ACHN (cell line): ENCODE data around the gene SEMA6A.

Source experiments
- DNase-seq: peaks from one replicate; pipeline ENCODE4 v3.0.0-alpha.2; 2015
- in situ Hi-C: cut with HindIII; loops from 2 replicates; pipeline ENCODE4 v1.10.0; 2017; ENCODE audit warnings: low sequenced_read_pairs, low pct_ligation_motif_present, low pct_unique_long_range_greater_than_20kb

The SEMA6A gene

DNA sequence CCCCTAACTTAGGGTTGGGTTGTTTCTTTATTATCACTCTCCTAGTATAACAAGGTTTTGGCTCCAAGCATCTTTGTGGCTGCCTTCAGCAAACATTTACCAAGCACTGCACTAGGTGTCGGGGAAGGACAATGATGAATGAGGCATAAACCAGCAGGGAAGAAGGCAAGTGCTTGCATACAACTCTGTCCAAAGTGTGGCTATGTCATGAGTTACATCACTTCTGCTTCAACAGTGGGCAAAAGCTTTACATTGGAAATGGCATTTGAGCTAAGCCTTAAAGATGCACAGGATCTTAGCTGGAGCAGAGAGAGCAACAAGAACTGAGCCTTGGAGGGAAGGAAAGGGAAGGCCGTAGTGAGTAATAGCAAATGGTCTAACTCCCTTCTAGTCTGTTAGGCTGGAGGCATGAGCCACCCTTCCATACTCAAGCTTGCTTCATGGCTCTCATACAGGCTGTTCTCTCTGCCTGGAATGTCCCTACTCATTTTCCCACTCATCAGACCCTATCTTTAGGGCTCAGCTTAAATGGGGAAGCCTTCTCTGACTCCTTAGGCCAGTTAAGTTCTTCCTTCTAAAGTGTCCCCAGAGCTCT is 121.8 kb downstream of the SEMA6A start:
- in situ Hi-C loops, result no loop called here

DNA sequence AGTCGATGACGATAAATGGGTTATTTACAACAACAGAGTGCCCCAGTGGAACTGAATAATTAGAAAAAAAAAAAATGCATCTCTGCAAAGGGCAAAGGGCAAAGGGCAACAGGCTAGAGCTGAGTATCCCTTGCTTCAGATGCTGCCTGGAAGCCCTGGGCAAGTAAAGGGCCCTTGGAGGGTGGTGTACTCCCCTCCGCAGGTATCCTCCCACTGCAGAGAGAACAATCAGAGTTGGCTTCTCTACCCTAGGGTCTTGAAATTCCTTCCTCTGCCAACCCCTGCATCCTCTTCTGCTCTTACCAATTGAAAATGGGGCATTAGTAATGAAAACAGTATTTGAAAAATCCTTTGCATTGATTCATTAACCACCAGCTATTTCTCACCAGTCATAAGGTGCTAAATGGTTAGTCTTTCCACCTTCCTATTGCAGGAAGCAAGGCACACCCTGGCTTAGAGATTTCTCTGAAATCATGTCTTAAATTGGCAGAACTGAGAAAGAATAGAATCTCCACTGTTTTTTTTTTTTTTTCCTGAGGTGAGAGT is 122.6 kb downstream of the SEMA6A start:
- in situ Hi-C loops, result no loop called here

More for the DNA sequence above, 121.8 kb downstream of the SEMA6A start:
- DNase-seq, result peak; percentile 43

DNA sequence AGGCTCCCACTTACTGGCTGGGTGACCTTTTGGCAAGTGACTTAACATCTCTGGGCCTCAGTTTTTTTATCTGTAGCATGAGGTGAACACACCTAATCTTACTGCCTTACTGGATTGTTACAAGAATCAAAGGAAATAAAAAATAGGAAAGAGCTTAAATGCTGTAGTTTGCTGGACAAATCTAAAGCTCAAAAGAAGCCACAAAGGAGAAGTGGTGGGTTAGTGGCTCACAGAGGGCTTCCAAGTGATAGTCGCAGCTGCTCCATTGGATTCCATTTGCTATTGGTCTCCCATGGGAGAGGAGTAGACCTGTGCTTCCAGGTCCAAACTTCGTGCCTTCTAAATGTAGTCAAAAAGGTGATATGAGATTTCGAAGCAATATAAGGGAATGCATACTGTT is 123.6 kb downstream of the SEMA6A start:
- DNase-seq, result no peak
- in situ Hi-C loops, result no loop called here

More for the DNA sequence above, 122.6 kb downstream of the SEMA6A start:
- DNase-seq, result peak; percentile 80

DNA sequence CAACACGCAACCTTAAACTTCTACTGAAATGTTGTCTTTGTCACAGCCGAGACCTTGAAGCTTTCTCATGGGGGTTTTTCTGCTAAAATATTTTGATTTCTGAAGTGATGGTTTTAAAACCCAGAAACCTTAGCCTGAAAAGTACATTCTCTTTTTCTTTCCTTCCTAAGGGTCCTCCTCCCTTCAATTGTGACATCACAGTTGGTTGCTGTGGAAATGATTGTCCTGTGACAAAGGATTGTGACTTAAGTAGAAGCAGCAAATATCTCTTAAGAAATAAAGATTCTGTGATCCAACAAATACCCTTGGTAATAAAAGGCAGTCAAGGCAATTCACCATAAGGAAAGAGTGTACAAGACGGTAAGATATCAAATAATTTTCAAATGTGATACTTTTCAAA is 125.2 kb downstream of the SEMA6A start:
- in situ Hi-C loops, result no loop called here

DNA sequence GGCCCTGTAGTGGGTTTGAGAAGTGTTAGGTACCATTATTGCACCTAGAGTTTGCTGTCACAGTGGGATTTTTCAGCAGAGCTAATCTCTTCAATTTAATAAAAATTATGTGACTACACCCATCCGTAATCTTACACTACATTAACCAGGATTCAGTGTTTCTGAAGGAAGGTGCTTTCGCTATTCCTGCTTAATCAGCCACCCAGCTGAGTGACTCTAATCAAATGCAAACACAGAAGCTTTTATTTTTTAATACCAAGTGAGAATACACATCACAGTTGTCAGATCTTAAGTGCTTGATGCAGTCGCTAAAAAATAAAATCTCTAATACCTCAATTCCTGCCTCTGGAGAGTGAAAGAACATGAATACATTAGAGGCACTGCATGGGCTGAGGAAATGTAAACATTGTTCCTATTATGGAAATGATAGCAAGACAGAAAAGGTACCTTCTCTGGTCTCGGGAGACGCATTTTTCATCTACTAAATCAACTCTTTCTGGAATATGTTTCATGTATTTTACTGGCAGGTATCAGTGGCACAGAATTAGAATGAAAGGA is 125.7 kb downstream of the SEMA6A start:
- in situ Hi-C loops, result no loop called here
- DNase-seq, result no peak

More for the DNA sequence above, 125.2 kb downstream of the SEMA6A start:
- DNase-seq, result no peak

DNA sequence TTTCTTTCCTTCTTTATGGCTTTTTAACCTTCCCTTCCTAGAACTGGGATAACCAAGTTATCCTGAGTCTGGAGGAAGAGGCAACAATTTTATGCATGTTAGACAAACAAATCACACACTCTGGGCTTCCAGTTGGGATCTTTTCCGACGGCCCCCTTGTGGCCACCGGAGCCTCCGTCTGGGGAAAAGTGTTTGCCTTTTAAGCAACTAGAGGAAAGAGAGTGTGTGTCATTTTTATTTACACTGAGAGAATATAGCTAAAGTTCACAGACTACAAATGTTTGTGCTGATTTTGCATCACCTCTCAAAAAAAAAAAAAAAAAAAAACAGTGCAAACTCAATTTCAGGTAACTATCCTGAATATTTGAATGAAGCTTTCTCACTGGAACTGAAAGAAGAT is 126.2 kb downstream of the SEMA6A start:
- DNase-seq, result no peak
- in situ Hi-C loops, result no loop called here

DNA sequence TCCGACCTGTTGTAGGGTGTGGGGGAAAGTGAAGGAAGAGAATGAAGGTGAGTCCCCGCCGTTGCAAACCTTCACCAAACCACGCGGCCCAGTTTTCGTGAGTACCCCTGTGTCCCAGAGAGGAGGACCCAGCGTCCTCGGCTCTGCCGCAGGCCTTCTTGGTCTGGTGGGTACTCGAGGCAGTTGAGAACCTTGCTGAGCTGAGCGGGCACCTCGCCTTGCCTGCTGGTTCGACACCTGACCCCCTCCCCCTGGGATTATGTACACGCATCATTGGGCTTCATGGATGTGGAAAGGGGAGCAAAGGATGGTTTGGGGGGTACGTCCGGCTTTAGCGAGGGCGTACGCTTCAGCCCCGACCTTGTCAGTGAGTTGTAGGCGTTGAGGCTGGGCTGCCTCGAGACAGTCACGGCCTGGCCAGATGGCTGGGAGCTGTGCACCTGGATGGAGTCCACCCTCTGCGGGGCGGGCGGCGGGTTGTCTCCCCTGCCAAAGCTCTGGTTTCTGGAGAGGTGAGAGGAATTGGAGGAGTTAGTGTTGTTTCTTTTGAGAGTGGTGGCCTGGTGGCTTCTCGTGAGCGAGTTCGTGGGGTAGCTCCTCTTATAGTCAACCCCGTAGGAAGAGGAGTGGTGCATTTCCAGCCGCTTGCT is 128.1 kb downstream of the SEMA6A start:
- no peak for DNase-seq
- in situ Hi-C loops, result no loop called here

DNA sequence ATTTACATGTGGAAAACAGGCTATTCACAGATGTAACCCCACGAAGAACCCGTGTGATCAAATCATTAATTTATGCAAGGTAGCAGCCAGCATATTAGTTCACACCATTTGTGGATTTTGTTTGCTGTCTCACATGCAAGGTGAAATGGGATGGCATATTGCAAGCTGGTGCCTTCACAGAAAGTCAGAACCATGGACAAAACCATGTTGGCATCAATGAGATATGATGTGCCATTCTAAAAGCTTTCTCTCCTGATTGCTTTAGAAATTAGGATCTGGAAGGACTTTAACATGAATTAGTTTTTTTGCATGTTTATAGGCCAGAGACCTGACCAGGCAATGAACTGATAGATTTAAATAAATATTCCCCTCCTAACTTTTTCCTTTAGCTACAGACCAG is 129.3 kb downstream of the SEMA6A start:
- in situ Hi-C loops, result no loop called here
- no peak for DNase-seq

DNA sequence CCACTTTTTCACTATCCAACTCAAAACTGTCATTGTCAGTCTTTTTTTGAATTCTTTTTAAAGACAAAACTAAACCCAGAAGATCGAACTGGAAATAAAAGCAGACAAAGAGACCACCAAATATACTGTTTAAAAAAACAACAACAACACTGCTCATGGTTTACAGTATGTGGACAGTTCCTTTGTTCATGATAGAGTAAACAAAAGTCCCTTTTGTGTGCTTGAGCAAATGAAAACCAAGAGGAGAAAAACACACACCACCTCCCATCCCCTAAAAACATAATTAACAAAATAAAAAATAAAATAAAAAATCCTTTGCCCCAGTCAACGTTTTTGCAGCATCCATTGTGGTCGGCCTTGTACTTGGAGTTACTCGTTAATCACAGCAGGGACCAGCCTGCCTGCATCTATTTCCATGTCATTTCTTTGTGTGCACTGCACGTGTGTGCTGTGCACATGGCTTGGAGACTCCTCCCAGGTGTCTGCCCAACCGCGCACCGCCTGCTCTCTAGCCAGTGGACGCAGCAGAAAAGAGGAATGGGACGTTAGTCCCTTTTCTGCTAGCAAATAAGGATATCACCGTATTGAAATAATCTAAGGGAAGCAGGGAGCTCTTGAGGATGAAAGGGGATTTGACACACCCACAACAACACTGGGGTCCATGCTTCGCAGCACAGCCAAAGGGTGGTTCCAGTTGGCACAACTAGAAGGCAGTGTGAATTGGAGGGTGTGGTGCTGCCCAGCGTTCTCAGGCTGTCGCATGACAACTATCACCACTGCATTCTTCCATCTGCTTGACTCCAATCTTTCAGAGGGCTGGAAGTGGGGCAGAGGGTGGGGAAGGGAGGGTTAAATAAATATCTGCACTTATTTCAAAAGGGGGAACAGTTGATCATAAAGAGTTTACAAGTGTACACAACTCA is 130.0 kb downstream of the SEMA6A start:
- in situ Hi-C loops, result no loop called here
- no peak for DNase-seq

DNA sequence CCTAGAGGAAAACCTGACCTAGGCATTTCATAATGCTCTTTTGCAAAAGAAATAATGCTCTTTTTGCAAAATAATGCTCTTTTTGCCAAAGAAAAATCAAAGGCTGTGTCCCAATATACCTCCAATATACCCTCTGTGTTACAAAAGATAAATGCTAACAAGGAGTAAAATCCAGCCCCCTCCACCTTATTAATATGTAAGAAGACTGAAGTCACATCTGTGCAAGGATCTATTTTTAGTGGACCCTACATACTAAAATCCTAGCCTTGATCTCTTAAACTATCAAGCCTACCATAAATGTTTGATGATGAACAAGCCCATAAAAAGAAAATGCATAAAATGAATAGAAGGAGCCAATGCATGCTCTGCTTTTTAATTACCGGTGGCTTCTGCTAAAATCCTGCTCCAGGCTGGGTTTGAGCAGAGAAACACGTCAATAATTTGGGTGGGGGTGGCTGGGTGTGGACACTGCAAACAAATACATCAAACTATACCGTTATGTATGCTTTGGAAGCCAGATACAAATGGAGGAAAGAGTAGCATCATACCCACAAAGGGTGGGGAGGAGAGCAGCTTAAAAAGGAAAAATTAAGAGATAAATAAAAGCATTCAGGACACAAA is 131.6 kb downstream of the SEMA6A start:
- in situ Hi-C loops, result no loop called here
- DNase-seq, result no peak

DNA sequence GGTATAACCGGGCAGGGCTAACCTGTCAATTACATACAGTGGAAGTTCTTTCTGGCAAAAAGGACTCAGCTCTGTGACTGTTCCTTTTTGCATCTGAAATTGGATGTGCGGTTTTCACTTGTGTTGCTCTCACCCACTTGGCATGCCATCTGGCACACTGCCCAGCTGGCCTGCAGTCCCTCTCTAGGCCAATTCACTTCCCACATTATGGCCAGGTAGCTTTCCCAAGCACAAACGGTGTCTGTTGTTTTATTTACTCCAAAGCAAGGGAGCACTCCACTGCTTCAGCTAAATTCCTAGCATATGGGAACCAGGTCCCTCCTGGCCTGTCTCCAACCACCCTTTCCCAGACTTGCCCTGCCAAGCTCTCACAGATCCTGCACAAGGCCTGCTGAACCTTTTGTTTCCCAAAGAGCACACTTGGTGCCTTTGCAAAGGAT is 132.5 kb downstream of the SEMA6A start:
- in situ Hi-C loops, result no loop called here
- peak; percentile 91 for DNase-seq

DNA sequence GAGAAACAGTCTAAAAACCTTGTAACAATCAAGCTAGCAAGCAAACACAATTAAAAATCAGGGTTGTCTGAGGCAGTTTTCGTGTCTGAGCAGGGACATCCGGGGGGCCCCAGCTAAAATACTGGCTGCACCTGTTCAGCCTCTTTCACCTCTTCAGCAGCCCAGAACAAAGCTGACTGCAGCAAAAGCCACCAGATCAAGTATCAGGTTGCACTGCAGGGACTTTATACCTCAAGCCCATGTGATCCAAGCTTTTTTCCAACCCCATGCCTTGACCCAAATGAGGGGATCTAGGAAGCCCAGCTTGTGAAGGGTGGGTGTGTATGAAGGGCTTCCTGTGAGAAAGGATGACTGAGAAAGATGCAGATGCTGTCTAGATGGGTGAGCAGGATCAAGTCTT is 133.4 kb downstream of the SEMA6A start:
- in situ Hi-C loops, result no loop called here
- no peak for DNase-seq

DNA sequence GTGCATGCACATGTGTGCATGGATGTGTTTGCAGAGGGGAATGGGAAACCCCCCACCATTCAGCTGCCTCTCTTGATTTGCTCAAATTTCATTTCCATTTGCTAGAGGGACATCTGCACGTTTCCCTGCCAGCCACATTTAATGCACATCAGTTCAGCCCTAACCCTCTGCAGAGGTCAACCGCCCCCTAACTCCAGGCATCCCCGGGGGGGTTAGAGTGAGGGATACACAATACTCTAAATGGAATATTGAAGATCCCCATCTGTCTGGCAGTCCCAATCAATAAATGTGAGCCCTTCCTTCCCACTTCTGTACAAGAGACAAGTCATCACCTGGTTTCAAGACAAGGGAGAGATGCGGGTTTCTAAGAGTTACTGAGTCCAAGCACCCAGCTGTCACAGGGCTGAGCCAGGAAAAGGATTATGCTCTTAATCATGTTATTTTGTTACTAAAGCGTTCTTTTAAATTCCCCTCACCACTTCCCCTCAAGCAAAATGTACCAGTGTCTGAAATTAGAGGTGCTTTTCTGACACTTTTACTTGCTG is 134.1 kb downstream of the SEMA6A start:
- in situ Hi-C loops, result no loop called here
- no peak for DNase-seq

DNA sequence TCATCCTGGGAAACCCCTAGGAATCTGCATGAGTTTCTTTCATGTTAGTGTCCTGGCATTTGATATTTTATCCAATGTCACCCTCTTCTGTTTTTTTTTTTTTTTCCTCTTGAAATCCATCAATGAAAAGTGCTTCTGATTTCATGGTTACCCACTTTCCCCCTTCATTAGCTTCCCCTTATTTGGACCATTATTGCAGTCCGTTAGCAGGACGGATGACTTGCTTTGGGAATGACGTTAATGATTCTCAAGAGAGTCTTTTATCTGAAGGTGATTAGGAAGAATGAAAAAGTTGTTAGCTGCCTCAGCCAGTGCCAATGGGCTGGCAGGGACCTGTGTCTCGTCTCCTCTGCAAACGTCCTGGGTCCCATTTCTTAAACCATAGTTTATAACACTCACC is 134.7 kb downstream of the SEMA6A start:
- no peak for DNase-seq
- in situ Hi-C loops, result no loop called here

DNA sequence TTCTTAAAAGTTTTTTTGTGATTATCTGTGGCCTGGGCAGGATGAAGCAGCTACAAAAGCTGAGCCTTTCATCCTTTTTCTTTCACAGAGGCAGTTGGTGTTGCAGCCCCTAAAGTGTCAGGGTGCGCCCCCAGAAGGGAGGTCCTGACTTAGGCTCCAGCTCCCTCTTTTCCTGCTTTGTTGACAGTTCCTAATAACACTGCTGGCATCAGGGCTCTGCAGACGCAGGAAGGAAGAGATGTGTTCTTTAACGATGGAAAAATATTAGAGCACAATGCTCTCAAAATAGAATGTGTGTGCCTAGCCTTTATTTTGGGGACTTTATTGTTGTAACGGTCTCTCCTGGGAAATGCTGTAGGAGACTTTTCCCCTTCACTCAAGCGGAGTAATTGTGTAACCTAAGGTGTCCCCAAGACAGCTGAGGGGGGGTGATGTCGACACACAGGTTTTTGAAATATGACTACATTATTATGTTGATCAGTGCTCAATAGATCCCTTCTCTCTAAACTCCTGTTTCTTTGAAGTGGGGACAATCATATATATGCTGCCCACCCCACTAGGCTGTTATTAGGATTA is 135.6 kb downstream of the SEMA6A start:
- no peak for DNase-seq
- in situ Hi-C loops, result no loop called here

DNA sequence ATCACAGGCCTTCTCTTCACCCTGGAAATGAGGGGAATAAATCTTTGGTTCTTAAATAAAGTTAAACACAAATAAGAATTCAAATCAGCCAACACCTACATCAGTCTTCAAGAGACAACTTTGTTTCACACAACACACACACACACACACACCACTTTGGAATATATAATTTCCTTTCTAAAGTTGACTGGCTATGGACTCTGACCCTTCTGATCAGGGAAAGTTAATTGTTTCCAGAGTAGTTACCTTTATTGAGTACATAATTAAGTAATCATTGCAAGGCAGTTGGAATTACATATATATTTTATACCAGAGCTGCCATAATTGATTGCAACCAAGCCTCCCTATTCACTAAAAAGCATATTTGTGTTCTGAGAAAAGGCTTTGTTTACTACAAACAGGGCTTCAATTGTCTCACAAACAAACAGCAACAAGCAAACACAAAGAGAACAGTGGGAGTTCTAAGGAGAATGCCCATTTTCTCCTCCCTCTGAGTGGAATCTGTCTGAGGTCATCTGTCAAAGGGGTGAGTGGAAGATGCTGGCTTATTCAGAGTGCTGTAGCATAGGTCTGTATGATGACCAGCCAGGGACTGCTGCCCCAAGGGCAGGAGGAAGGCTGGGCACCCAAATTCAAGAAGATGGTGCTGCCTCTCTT is 136.6 kb downstream of the SEMA6A start:
- in situ Hi-C loops, result no loop called here
- DNase-seq, result no peak

DNA sequence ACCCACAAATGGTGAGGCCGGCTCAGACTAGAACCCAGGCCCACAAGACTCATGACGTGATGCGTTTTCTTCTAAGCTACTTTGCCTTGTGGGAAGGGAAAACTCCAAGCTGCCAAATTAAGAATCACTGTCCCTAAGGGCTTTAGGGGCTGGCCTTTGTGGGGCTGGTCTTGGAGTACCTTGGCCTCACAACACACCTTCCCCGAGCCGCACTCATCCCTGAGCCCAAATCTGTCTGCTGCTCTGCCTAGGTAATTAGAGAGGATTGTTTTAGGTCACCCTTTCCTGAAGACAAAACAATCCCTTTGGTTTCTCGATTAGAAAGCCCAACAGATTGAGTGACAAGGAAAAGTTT is 137.3 kb downstream of the SEMA6A start:
- no peak for DNase-seq
- in situ Hi-C loops, result no loop called here
